IPS DF 4.7 (cell line): ENCODE results near the gene MS4A14.
"Not testable (repeated sequence)": the region's sequence is repeated elsewhere in the genome, so short reads cannot be mapped to it uniquely, and the experiment has no call there.

ENCODE experiments used
- DNase-seq: peaks from one replicate; pipeline ENCODE4 v3.0.0-alpha.2; 2013; ENCODE audit warnings: low spot score; ENCODE audit errors: extremely low read depth

MS4A14 gene, protein sequence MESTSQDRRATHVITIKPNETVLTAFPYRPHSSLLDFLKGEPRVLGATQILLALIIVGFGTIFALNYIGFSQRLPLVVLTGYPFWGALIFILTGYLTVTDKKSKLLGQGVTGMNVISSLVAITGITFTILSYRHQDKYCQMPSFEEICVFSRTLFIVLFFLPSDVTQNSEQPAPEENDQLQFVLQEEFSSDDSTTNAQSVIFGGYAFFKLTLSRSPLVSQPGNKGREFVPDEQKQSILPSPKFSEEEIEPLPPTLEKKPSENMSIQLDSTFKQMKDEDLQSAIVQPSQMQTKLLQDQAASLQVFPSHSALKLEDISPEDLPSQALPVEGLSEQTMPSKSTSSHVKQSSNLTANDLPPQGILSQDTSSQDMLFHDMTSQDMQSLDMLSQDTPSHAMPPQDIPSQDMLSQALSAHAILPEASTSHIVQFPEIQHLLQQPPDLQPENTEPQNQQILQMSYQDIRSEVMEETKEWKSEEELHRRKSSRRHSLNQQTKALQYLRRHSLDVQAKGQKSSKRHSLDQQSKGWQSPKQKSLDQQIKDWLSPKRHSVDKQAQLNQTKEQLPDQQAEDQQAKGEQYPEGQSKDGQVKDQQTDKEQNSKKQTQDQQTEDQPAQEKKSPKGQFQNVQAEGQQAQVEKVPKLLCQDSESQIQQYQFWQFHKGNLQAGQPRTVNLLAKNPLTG

DNA sequence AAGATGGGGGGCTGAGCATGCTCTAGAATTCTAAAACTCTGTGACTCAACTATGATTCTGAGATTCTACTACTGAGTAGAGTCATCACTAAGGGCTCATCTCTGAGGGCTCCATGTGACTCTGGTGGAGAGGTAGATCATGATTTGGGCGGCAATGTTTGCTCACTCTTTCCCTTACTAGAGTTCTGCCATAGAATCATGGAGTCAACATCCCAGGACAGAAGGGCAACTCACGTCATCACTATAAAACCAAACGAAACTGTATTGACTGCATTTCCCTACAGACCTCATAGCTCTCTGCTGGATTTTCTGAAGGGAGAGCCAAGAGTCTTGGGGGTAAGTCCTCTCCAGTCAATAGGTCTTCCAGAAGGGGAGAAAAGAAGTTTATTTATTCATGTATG is at the start of gene MS4A14:
MS4A14 (plus strand) TSS at position 78 of the 400 bp plus-strand sequence; CDS start at position 198, 120 bp downstream.
- no peak for DNase-seq

DNA sequence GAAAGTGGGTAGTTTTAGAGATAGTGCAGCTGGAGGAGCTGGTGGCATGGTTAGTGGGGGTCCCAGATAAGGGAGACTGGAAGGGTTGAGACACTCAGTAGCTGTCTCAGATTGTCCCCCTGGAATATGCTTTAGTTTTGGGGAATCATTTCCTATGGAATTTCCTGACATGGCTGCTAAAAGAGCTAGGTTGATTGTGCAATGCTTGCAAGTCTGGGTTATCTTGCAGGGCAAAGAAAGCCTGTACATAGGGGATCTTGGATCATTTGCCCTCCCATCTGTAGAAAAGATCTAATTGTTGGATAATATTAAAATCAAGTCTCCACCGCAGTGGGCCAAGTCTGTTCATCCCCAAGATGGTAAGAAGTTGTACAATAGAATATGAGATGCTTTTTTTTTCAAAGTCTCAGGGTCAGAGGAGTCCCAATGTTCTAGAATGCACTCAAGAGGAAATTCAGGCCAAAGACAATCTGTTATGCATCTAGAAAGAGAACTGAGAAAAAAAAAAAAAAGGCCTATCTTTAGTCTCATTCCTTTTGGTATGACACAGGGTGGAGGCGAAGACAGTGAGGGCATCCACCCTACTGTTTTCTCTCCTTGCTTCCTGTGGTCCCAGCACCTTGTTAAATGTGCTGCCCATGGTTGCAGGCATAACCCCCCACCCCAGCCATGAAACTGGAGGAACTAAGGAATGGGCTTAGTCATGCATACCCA is 49.0 kb upstream of the MS4A14 start:
- no peak for DNase-seq

DNA sequence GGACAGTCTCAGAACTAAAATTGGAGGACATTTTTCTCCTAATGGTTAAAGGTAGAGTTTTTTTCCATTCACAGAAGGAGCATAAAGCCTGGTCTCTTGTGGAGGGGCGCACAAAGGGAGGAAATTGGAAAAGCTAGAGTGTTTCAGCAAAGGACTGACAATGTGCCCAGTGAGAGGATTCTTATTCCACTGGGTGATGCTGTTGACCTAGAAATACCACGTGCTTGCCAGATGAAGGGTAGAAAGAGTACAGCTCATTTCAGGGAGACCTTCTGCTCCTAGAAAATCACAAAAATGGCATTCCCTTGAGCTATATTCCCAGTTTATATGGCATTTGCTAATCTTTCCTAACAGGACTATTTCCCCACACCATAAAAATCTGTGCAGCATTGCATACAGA is 48.1 kb upstream of the MS4A14 start:
- DNase-seq = no peak

DNA sequence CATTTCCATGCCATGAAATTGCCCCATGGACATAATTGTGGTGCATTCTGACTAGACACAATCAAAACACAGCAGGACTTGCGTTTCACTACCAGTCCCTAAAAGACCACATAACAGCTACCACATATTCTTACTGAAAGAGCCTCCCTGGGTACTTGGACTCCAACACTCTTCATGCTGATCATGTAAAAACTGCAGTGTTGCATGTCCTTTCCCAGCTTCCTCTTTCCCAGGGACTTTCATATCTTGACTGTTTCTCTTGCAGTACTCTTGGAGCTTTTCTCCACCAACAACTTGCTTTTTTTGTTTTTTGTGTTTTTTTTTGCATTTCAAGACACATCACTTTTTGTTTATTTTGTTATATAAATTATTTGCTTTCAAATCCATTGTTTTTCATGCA is 46.3 kb upstream of the MS4A14 start:
- no peak for DNase-seq

DNA sequence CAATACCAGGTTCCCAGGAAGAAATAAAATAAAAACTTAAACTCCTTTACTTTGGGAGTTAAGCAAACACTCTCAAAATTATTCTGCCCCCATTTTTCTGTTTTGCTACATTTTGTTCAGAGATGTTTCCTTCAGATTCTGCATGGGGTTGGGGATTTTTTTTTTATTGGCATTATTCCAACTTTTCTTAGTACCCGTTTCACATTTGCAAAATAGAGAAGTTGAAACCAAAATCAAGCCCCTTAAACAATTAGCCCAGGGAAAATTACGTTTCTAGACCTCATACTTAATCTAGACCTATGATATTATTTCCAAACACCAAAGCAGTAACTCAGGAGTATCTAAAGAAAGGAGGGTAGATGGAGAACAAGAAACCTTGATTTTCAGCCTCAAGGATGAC is 38.5 kb upstream of the MS4A14 start:
- no peak for DNase-seq

DNA sequence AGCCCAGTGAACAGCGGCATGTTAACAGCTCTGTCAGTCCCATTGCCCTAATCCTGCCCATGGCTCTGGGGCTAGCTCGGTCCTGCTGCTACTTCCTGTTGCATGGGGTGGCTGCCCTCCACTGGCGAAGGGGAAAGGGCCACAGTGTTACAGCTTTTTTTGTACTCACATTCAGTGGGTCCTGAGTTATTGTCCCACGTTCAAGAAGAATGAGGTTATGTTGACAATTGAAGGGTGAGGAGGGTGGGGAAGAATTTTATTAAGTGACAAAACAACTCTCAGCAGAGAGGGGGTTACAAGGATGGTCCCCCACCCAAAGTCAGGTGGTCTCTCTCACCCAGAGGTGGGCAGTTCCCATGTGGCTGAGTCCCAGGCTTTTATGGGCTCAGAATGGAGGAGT is 35.6 kb upstream of the MS4A14 start:
- no peak for DNase-seq

DNA sequence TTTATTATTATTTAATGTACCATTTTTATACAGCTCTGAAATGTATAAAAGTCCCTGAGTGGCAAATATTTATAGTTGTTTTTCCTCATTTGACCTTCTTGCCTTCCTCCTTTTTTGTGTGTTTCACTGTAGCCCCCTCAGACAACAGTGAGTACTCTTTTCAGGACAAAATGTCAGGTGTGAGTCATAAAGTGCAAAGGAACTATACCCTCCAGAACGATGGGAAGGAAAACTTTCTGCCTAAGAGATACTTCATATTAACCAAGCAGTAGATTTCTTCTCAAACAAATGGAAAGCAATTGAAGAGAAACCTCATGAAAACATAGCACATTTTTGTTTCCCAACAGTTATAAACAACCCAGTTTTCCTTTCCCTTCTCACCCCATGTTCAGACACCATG is 34.0 kb upstream of the MS4A14 start:
- no peak for DNase-seq

DNA sequence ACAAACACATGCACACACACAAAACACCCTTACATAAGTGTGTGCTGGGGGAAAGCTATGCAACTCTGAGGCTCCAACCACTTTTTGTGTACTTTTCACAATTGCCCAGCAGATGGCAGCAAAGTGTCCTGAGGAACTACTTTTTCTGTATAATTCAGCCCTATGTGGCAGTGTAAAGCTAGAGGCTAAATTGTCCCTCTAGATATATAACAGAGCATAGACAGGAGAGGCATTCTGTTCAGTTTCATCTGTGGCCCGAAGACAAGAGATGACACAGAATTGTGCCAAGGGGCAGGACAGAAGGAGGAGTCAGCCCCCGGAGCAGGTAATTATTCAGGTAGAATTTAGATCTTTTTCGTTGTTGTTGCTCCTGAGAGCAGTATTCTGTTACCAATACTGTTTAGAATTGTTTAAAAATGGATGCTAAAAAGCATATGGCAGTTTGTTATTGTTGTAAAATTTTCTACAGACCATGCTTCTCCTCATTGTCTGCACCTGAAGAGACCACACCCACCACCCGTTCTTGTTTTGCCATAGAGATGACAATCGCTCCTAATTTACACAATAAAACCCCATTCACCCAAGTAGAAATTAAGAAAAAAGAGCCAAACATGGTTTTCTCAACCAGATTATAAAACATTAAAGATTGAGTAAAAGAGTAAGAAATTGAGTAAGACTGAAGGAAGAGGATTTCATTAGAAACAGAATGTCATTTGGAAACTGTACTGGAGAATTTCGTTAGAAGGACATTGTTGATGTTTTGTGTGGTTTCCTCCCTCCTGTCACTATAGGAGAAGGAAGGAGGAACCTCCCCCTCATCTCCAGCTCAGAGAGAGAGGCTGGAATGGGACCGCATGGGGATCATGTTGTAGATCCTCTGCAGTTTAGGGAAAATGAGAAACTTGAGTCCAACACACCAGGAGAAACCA is 32.5 kb upstream of the MS4A14 start:
- DNase-seq = peak; percentile 76

DNA sequence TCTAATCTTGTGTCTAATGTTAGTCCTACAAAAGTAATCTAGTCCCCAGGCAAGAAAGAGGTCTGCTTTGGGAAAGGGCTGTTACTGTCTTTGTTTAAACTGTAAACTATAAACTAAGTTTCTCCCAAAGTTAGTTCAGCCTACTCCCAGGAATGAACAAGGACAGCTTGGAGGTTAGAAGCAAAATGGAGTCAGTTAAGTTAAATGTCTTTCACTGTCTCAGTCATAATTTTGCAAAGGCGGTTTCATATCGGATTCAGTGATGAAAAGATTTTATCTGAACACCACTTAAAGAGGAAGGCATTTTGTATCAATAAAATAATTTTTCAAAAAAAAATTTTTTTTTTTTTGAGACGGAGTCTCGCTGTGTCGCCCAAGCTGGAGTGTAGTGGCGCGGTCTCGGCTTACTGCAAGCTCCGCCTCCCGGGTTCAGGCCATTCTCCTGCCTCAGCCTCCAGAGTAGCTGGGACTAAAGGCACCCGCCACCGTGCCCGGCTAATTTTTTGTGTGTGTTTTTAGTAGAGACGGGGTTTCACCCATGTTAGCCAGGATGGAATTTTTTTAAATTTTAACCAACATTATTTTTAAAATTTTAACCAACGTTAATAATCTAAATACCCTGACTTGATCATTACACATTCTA is 29.9 kb upstream of the MS4A14 start:
- DNase-seq = not testable (repeated sequence)

DNA sequence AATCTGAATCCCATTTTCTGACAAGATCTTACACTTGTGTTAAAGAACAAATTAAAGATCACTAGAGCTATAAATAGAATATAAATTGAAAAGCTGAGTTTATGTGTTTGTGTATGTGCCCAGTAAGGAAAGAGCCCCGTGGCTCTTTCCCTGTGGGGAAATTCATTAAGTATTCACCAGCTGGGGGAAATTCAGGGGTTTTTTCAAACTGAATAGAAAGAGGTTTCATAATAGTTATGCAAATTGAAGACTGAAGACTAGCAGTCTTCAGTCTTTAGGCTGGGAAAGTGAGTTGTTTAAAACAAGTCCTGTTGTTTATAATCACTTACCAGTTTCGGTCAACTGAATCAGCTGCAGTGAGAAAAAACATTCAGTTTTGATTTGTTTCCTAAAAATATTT is 29.2 kb upstream of the MS4A14 start:
- no peak for DNase-seq

DNA sequence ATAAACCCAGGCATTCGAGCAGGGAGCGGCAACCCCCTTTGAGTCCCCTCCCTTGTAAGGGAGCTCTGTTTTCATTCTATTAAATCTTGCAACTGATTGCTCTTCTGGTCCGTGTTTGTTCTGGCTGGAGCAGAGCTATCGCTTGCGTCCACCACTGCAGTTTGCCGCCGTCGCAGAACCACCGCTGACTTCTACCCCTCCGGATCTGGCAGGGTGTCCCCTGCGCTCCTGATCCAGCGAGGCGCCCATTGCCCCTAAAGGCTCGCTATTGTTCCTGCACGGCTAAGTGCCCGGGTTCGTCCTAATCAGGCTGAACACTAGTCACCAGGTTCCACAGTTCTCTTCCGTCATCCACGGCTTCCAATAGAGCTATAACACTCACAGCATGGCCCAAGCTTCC is 28.4 kb upstream of the MS4A14 start:
- DNase-seq = no peak

DNA sequence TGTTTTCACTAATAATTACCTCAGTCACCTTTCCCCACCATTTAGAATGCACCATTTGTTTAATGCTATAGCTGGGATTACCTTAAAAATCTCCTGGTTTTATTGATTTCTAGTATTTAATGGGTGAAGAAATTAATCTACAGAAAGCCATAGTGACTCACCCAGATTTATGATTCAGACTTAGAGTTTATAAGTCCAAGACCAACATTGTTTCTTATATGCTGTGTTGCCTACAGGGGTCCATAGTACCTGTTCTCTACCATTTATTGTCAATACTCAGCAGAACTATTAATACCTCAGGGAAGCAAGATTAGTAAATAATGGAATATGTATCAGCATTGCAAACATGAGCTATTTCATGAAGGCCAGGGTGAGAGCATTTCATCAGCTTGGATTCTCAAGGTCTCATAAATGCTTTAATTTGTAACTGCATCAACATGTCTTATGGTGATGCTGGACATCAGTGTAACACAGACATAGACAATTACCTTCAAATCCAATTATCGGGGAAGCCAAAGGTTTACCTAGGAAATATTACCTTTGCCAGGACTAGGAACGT is 25.9 kb upstream of the MS4A14 start:
- DNase-seq = no peak

DNA sequence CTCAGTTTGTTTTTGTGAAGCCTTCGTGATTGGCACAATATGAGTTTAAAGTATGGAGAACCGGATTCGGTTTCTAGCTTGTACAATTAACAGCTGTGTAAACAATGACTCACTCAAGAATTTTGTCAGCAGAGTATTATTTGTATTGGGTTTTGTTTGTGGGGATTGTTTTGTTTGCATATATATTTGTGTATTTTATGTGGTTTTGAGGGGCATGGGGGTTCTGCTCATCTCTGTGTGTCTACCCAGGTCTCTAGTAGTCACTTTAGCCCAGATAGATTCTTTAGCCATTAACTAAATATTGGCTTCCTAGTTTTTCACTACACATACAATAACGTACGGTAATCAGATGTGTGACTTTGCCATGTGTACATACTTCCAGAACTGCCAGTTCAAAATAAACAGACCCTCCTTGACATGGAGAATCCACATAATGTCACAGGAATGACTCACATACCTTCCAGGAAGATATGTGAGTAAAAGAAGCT is 25.4 kb upstream of the MS4A14 start:
- DNase-seq = no peak

DNA sequence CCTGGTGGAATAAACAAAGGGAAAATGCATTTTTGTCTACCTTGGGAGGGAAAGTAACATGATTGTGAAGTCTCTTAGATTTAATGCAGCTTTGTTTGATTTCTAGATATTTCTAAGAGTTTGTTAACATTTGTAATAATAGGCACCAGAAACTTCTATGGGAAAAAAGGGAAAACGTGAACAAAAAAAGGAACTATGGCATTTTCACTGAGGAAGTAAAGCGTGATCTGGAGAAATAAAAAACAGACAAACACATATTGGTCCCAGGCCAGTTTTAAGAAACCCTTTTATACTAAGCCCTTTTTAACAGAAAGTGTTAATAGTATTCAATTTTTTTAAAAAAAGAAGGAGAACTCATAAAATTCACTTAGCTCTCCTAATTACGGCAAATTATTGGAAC is 24.9 kb upstream of the MS4A14 start:
- DNase-seq = no peak

DNA sequence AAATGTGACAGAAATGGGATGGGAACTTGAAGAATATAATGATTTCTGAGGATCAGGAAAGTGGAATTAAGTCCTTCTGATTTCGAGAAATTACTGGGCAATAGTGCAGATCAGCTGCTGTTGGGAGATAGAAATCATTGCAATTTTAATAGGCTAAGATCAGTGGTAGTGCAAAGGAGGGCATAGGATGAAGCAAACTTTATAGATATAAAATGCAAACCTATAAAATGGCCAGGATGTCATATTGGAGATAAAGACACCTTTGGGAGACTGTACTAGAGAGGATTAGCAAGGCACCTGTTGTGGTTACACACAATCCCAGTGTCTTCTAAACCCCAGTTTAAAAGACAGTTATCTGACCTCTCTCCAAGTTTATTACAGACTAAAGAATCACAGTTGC is 24.4 kb upstream of the MS4A14 start:
- DNase-seq = no peak

DNA sequence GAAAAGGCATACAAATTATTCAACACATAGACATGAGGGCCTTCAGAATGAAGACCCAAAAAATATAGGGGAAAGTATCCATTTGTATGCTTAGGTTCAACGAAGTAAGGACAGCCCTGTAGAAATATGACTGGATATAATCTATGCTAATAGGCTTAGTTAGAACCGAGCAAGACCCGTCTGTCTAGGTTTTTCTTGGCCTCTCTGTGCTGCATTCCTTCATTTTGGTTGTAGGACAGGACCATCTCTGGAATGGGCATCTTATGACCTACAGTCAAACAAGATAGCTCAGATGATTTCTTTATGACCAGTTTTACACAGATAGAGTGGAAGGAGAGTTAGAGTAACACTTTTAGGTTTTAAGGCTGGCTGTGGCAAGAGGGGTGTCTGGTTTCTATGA is 23.5 kb upstream of the MS4A14 start:
- DNase-seq = no peak

DNA sequence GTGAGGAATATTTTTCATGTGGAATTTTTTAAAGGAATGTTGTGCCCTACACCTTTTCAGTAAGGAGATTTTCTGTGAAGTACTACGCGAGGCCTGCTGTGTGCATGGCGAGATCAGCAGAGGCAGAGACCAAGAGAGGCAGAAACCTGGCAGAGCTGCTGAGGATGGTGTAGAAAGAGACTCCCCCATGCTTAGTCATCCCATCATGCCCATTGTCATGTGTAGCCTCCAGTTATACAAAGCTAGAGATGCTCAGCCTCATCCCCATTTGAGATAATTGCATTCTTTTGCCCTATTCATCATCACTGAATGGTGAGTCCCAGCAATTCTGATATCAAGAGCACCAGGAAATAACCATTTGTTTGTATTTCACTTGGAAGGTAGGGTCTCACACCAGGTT is 20.9 kb upstream of the MS4A14 start:
- DNase-seq = no peak

DNA sequence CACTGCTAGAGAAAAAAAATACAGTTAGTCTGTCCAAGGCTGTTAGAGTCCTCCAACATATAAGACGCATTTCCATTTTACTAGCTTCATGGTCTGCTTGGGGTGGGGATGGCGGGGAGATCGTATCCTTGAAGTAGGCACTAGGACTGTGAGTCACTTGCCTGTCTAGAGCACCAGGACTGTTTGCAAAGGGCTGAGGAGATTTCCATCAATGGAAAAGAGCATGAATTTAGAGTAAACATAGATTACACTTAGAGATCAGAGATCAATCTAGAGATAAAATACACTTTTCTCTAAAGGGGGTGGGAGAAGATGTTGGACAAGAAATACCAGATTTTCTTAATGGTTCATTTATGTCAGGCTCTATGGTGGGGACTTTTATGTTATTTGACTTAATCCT is 19.7 kb upstream of the MS4A14 start:
- DNase-seq = no peak

DNA sequence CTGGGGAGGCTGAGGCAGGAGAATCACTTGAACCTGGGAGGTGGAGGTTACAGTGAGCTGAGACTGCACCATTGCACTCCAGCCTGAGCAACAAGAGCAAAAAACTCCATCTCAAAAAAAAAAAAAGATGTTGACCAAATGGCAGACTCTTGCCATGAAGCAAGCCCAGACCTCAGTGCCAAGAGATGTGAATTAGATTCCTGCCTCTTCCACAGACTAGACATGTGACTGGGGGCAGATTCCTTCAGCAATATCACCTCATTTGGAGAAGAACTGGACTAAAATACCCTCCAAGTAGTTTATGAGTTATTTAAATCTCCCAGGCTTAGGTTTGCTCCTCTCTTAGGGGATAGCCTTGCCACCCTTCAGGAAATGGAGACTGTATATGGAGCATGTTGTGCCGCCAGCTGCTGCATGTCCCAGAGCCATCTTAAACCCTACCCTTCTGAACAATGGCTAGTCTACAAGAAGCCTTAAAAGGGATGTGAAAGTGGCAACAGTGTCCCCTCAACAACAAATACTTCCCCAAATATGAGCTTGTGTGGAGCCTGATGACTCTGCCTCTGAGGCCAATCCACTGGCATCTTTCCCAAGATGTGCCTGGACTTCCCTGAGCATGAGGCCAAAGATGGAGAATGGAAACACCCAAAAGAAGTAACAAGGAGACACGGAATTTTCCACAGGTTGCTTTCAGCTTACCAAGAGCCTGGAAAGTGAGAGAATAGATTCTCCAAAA is 18.7 kb upstream of the MS4A14 start:
- no peak for DNase-seq

DNA sequence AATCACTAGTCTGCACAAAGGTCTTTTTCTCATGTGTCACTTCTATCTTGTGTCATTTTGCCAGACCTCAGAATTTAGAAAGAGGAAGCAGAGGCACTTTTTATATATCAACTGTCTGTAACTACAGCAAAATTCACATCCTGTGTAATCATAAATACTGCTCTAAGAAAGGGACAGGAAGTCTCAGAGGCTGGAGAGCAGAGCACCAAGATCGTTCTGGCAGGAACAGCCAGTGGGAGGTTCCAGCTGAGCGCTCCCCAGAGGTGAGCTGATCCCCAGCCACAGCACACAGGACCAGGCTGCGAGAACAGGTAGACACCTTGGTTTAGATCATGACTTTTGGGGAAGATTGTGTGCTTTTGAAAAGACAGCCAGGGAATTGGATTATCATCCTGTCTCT is 17.9 kb upstream of the MS4A14 start, which contains the start of gene MS4A7:
MS4A7 (plus strand) TSS at position 179 of the 400 bp plus-strand sequence. CDS start 4,610 bp downstream, outside the sequence.
- no peak for DNase-seq
